H9 (cell line): ENCODE results near the gene TMCC1. TPM values are rescaled to one million over a fixed set of nuclear protein-coding genes. Genes with fewer than 3 reads are reported as not detected.

ENCODE experiments used
- DNase-seq: peaks from one replicate; pipeline ENCODE4 v3.0.0-alpha.2; 2017
- H2AFZ ChIP-seq: one replicate; pipeline ENCODE4 v1.6.1; 2013; ENCODE audit warnings: mild to moderate bottlenecking, low read length, control low read depth, moderate library complexity
- H2AK5ac ChIP-seq: 2 replicates; pipeline ENCODE4 v1.6.1; 2013; ENCODE audit warnings: low read length, control low read depth, mixed read lengths; ENCODE audit not compliant: insufficient read length
- H2BK120ac ChIP-seq: one replicate; pipeline ENCODE4 v1.6.1; 2013; ENCODE audit warnings: low read depth, mild to moderate bottlenecking, low read length, control low read depth, inconsistent platforms; ENCODE audit not compliant: poor library complexity, severe bottlenecking
- H2BK12ac ChIP-seq: 2 replicates; pipeline ENCODE4 v1.6.1; 2013; ENCODE audit warnings: low read length, control low read depth, mixed read lengths, low read depth; ENCODE audit not compliant: insufficient read length
- H2BK15ac ChIP-seq: 2 replicates; pipeline ENCODE4 v1.6.1; 2013; ENCODE audit warnings: low read depth, low read length, control low read depth
- H2BK20ac ChIP-seq: one replicate; pipeline ENCODE4 v1.6.1; 2013; ENCODE audit warnings: low read depth, mild to moderate bottlenecking, low read length, control low read depth, inconsistent platforms; ENCODE audit not compliant: poor library complexity, severe bottlenecking
- H2BK5ac ChIP-seq: 2 replicates; pipeline ENCODE4 v1.6.1; 2013; ENCODE audit warnings: low read length, control low read depth, mixed read lengths; ENCODE audit not compliant: insufficient read length
- H3K14ac ChIP-seq: 2 replicates; pipeline ENCODE4 v1.6.1; 2013; ENCODE audit warnings: low read length, control low read depth; ENCODE audit not compliant: insufficient read depth
- H3K18ac ChIP-seq: 2 replicates; pipeline ENCODE4 v1.6.1; 2013; ENCODE audit warnings: low read depth, mild to moderate bottlenecking, mixed read lengths, low read length, control low read depth; ENCODE audit not compliant: insufficient read length
- H3K23ac ChIP-seq: 2 replicates; pipeline ENCODE4 v1.6.1; 2013; ENCODE audit warnings: low read length, control low read depth, mixed read lengths, low read depth; ENCODE audit not compliant: insufficient read length
- H3K23me2 ChIP-seq: 2 replicates; pipeline ENCODE4 v1.6.1; 2013; ENCODE audit warnings: low read depth, mild to moderate bottlenecking, mixed read lengths, low read length, control low read depth; ENCODE audit not compliant: insufficient read length, poor library complexity, severe bottlenecking
- H3K27ac ChIP-seq: 2 replicates; pipeline ENCODE4 v1.5.1; 2013; ENCODE audit warnings: low read length, control low read depth, mixed read lengths, low read depth; ENCODE audit not compliant: insufficient read length
- H3K27me3 ChIP-seq: 2 replicates; pipeline ENCODE4 v1.6.1; 2013; ENCODE audit warnings: low read length, control low read depth, inconsistent platforms; ENCODE audit not compliant: insufficient read depth
- H3K4ac ChIP-seq: 2 replicates; pipeline ENCODE4 v1.6.1; 2013; ENCODE audit warnings: low read depth, mild to moderate bottlenecking, control low read depth, inconsistent platforms, low read length, moderate library complexity
- H3K4me1 ChIP-seq: 2 replicates; pipeline ENCODE4 v1.6.1; 2013; ENCODE audit warnings: low read length, control low read depth, inconsistent platforms; ENCODE audit not compliant: insufficient read depth
- H3K4me2 ChIP-seq: 2 replicates; pipeline ENCODE4 v1.6.1; 2013; ENCODE audit warnings: low read length, control low read depth, mixed read lengths; ENCODE audit not compliant: insufficient read length, insufficient read depth
- H3K56ac ChIP-seq: 2 replicates; pipeline ENCODE4 v1.6.1; 2013; ENCODE audit warnings: low read depth, mild to moderate bottlenecking, mixed read lengths, low read length, control low read depth; ENCODE audit not compliant: insufficient read length
- H3K79me1 ChIP-seq: 2 replicates; pipeline ENCODE4 v1.6.1; 2013; ENCODE audit warnings: low read depth, mild to moderate bottlenecking, moderate library complexity, low read length, control low read depth, inconsistent platforms; ENCODE audit not compliant: insufficient read depth, poor library complexity, severe bottlenecking
- H3K79me2 ChIP-seq: 2 replicates; pipeline ENCODE4 v1.6.1; 2013; ENCODE audit warnings: low read length, control low read depth, inconsistent platforms; ENCODE audit not compliant: insufficient read depth
- H3K9ac ChIP-seq: 2 replicates; pipeline ENCODE4 v1.6.1; 2013; ENCODE audit warnings: low read length, control low read depth, mixed read lengths; ENCODE audit not compliant: insufficient read length; ENCODE audit errors: extremely low read depth
- H3K9me3 ChIP-seq: one replicate; pipeline ENCODE4 v1.6.1; 2013; ENCODE audit warnings: low read depth, low read length, inconsistent platforms; ENCODE audit not compliant: control insufficient read depth
- H3T11ph ChIP-seq: one replicate; pipeline ENCODE4 v1.6.1; 2013; ENCODE audit warnings: mild to moderate bottlenecking, low read length, control low read depth, inconsistent platforms
- H4K20me1 ChIP-seq: one replicate; pipeline ENCODE4 v1.6.1; 2013; ENCODE audit not compliant: control insufficient read depth, insufficient read length, insufficient read depth
- H4K5ac ChIP-seq: 2 replicates; pipeline ENCODE4 v1.6.1; 2013; ENCODE audit warnings: low read depth, mild to moderate bottlenecking, mixed read lengths, low read length, control low read depth; ENCODE audit not compliant: insufficient read length
- H4K8ac ChIP-seq: replicated peaks from 2 replicates; pipeline ENCODE4 v1.6.1; 2013; ENCODE audit warnings: low read length, control low read depth, mixed read lengths, low read depth; ENCODE audit not compliant: insufficient read length
- H4K91ac ChIP-seq: 2 replicates; pipeline ENCODE4 v1.6.1; 2013; ENCODE audit warnings: low read depth, mild to moderate bottlenecking, moderate library complexity, mixed read lengths, low read length, control low read depth; ENCODE audit not compliant: insufficient read length
- H3K27ac Mint-ChIP-seq, 3 experiments: 2 replicates in 2 of 3; 3 replicates in 1 of 3; pipeline ENCODE4 v1.8.0; 2020 to 2021; ENCODE audit warnings: mixed read lengths in 3 of 3, mild to moderate bottlenecking in 1 of 3, moderate library complexity in 1 of 3
- H3K27me3 Mint-ChIP-seq: 2 replicates; pipeline ENCODE4 v1.8.0; 2021; ENCODE audit warnings: low read depth, mild to moderate bottlenecking, moderate library complexity, mixed read lengths
- H3K36me3 Mint-ChIP-seq, 3 experiments: 2 replicates in 2 of 3; 3 replicates in 1 of 3; pipeline ENCODE4 v1.8.0; 2020 to 2021; ENCODE audit warnings: low read depth in 3 of 3, mixed read lengths in 3 of 3; ENCODE audit not compliant: insufficient read depth in 1 of 3
- H3K4me1 Mint-ChIP-seq, 2 experiments: 2 replicates each; pipeline ENCODE4 v1.8.0; 2020; ENCODE audit warnings: mixed read lengths in 2 of 2
- H3K4me3 Mint-ChIP-seq, 2 experiments: 2 replicates in 1 of 2; 3 replicates in 1 of 2; pipeline ENCODE4 v1.8.0; 2020 to 2021; ENCODE audit warnings: mild to moderate bottlenecking in 2 of 2, mixed read lengths in 2 of 2, moderate library complexity in 1 of 2
- H3K9me3 Mint-ChIP-seq, 2 experiments: 2 replicates in 1 of 2; 3 replicates in 1 of 2; pipeline ENCODE4 v1.8.0; 2020; ENCODE audit warnings: mild to moderate bottlenecking in 2 of 2, mixed read lengths in 2 of 2, moderate library complexity in 1 of 2
- WGBS: extraction: QIAGEN DNeasy Blood & Tissue Kit; methylation state at CpG from one replicate; pipeline ENCODE4 v1.1.7; 2013; ENCODE audit warnings: missing lambda C conversion rate, low lambda C conversion rate, mixed read lengths; ENCODE audit not compliant: insufficient read length; ENCODE audit errors: extremely low coverage; 5-methylcytosine and 5-hydroxymethylcytosine counted together
- total RNA-seq: library from RNA; stranded (reverse); gene quantifications from 2 replicates; pipeline ENCODE4 v1.2.1, GENCODE V29; 2021
- TF ChIP-seq, protein P1 (sequence below): fragments of 200-600 bp; sonication (generic); conservative IDR thresholded peaks from 3 replicates; pipeline ENCODE4 v1.8.0; 2021; ENCODE audit warnings: antibody characterized with exemption, mild to moderate bottlenecking

TMCC1 gene
- total RNA-seq, 1 experiment from 2014 or later, result 24.4 TPM

DNA sequence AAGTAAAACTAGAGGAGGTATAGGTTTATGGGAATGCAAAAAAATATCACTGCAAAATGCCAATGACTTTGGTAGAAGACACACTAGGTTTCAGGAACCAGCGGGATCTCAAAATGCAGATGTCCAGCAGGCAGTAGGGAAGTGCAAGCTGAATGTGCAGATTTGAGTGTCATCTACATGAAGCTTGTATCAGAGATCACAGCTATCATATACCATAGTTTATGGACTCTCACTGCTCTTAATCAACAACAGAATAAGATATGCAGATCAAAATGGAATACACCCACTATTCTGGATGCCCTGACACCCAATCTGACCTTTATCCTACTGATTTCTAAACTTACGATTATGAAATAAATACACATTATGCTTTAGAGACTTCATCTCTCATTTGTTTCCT, 27.7 kb downstream of the TMCC1 start:
- H3K23me2 ChIP-seq, result no peaks in the 10 kb centered on the region
- DNase-seq, result no peak
- no peak overlapping the region for H2BK12ac ChIP-seq
- Mint-ChIP-seq H3K9me3 (no peaks in the 10 kb centered on the region), H3K4me1 (peaks cover 16 to 21% of the 10 kb centered on the region in 2 experiments), H3K27ac (no peak overlapping the region), H3K4me3 (no peak overlapping the region), H3K27me3 (no peaks in the 10 kb centered on the region), H3K36me3 (peaks cover 1 to 19% (median 14%) of the 10 kb centered on the region in 3 experiments; a peak in 6 of 7 replicates)
- H2BK120ac ChIP-seq, result no peak overlapping the region
- no peak overlapping the region for H3K4me2 ChIP-seq
- no peak overlapping the region for H3K27ac ChIP-seq
- no peaks in the 10 kb centered on the region for H4K20me1 ChIP-seq
- no peaks in the 10 kb centered on the region for H3K79me2 ChIP-seq
- H3K9ac ChIP-seq, result no peak overlapping the region
- H4K8ac ChIP-seq, result no peak overlapping the region
- H4K91ac ChIP-seq, result no peak overlapping the region
- peaks cover 2% of the 10 kb centered on the region; the same call in 1 of the 2 replicates for H3K4me1 ChIP-seq
- H2BK5ac ChIP-seq, result no peak overlapping the region
- no peak overlapping the region for H3K18ac ChIP-seq
- no CpG with 5 or more reads among the region's 2 CpGs for WGBS
- H3K27me3 ChIP-seq, result no peaks in the 10 kb centered on the region
- H3K23ac ChIP-seq, result no peak overlapping the region
- H3T11ph ChIP-seq, result no peak overlapping the region
- no peak overlapping the region for H2BK20ac ChIP-seq
- TF ChIP-seq, protein P1, sequence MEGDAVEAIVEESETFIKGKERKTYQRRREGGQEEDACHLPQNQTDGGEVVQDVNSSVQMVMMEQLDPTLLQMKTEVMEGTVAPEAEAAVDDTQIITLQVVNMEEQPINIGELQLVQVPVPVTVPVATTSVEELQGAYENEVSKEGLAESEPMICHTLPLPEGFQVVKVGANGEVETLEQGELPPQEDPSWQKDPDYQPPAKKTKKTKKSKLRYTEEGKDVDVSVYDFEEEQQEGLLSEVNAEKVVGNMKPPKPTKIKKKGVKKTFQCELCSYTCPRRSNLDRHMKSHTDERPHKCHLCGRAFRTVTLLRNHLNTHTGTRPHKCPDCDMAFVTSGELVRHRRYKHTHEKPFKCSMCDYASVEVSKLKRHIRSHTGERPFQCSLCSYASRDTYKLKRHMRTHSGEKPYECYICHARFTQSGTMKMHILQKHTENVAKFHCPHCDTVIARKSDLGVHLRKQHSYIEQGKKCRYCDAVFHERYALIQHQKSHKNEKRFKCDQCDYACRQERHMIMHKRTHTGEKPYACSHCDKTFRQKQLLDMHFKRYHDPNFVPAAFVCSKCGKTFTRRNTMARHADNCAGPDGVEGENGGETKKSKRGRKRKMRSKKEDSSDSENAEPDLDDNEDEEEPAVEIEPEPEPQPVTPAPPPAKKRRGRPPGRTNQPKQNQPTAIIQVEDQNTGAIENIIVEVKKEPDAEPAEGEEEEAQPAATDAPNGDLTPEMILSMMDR, result no peak
- H2AFZ ChIP-seq, result no peak overlapping the region
- no peaks in the 10 kb centered on the region for H3K9me3 ChIP-seq
- no peak overlapping the region for H3K4ac ChIP-seq
- no peak overlapping the region for H2BK15ac ChIP-seq
- no peak overlapping the region for H4K5ac ChIP-seq
- no peaks in the 10 kb centered on the region for H3K79me1 ChIP-seq
- no peak overlapping the region for H2AK5ac ChIP-seq
- no peak overlapping the region for H3K56ac ChIP-seq
- H3K14ac ChIP-seq, result no peak overlapping the region
